SIG-M5 (cell line): ENCODE measurements around the gene ARID5B.
"Not testable (repeated sequence)": the region's sequence is repeated elsewhere in the genome, so short reads cannot be mapped to it uniquely, and the experiment has no call there.

Experiments used
- DNase-seq: peaks from one replicate; lab custom pipeline; 2025; lab: John Stamatoyannopoulos, UW

Gene ARID5B

GRCh38 chr10:62014510-62014909 lies 113.0 kb downstream of the ARID5B start:
- DNase-seq = no peak

GRCh38 chr10:62015994-62016393 lies 114.5 kb downstream of the ARID5B start:
- DNase-seq = no peak

DNA sequence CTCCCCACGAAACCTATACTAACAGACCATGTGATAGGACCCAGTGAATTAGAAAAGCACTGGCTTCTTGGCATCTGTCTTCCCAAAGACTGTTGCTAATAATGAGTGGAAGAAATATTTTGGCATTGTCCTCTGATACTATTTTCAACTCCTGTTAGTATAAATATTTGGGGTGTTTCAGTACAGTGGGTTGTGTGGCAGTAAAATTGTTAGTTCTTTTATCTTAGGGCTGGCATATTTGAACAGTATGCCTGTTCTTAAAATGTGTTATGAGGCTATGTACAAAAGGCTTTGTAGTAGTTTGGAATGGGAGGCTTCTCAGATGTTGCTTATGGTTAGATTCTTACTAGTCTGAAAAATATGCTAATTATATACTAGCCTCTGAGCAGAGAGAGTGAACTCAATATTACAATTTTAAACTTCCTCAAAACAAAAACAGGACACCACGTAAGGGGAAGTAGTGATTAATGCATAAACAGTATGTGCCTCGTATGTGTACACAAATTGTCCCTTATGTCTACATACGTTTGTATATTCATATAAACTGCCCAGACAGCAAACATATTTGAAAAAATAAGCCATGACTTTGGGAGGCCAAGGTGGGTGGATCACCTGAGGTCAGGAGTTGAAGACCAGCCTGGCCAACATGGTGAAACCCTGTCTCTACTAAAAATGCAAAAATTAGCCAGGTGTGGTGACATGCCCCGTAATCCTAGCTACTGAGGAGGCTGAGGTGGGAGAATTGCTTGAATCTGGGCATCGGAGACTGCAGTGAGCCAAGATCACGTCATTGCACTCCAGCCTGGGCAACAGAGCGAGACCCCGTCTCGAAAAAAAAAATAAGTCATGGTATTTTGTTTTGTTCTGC lies 115.4 kb downstream of the ARID5B start:
- no peak for DNase-seq

- no peak for DNase-seq
Observed at GRCh38 chr10:62017491-62017870, 116.0 kb downstream of the ARID5B start.

GRCh38 chr10:62018131-62018911 lies 116.8 kb downstream of the ARID5B start:
- DNase-seq = no peak

DNA sequence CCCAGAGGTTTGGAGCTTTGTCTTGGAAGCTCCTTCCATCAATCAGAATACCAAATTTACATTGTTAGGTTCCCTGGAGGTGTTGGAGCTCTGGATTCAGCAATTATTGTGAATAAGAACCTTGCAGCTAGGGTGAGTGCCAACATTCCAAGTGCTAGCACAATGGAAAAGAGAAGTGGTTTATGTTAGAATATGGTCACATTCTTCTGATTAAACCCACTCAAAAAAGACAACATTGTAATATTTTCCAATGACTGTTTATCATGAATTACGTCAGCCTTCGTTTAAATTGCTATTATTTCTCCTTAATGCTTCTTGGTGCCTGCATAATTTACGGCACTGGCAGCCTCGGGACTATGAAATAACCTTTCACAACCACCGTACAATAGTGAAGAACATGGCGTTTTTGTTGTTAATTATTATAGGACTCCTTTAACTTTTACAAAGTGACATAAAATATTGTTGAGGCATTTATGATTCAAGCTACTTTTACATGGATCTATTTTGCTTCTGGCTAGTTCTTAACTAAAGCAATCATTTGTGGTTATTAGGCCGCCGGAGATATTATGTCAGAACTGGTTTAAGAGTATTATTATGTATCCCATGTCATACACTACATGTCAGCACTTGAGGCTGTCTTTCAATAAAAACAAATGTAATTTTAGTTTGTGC lies 117.7 kb downstream of the ARID5B start:
- no peak for DNase-seq

- DNase-seq = no peak
Observed at GRCh38 chr10:62019685-62020359, 118.3 kb downstream of the ARID5B start.

DNA sequence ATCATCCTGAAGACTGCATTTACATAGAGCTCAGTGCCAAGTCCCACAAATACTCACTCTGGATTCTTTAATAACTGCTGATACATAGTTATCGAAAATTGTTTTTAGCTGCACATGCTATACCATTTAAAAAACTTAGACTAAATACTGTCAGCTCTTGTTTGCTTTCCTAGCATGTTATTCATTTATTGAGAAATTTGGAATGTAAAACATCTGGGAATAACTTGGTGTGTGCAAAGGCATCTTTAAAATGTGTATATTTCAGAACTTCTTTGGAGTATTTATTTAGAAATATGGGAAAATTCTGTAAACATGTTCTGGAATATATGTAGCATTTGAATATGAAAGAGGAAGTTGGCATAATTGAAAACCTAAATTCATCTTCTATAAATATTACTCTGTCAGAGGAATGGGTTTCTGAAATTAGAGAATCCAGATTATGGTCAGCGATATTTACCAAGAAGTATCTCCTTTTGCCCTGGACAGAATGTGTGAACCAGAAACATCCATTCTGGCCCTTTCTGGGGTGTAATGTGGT lies 119.7 kb downstream of the ARID5B start:
- no peak for DNase-seq

DNA sequence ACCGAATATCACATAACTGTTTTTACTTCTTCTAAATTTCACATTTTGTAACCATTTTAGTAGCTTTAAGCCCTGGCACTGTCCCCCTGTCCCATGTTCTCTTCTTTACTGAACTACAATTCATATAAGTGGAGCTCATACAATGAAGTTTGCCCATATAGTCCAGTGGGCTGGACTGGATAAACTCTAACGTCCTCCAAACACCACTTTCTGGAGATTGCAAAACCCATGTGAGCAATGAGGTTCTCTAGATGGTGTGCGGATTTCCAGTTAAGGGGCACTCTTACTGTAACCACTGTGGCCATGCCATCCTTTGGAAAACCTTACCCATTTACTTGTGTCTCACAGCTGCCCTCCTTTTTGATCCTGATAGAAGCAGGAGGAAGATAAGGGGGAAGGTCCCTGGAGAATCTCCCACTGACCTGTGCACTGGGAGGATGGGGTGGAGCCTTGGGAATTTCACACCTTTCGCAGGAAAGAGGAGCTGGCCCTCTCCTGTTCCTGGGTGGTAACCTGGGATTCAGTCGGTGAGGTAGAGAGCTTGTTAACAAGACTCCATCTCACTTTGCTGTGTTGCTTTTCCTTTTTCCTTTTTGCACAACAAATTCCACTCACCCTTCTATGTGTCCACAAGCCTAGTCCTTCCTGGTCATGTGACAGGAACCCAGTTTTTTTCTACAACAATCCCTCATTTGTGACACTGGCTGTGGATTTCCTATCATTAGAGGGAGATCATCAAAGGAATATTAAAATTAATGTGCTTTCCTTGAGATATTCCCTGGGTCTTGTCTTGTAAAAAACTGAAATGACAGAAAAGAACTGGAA lies 120.7 kb downstream of the ARID5B start:
- DNase-seq = no peak

GRCh38 chr10:62022830-62023229 lies 121.3 kb downstream of the ARID5B start:
- DNase-seq = no peak

DNA sequence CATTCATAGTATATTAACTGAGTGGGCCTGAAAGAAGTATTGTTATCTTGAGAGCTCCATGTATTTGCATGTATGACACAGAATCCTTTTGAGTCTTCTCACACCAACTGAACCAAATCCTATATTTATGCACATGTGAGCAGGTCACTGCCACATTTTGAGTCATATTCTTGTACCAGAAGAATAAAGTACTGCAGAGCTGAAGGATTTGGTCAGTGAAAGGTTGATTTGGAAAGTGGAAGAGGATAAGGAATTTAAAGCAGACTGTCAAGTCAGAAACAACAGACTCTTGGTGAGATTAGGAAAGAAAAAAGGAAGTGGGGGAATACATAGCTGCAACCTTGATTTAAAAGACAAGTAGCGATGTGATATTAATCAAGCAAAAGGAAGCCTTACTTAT lies 121.8 kb downstream of the ARID5B start:
- DNase-seq = no peak

DNA sequence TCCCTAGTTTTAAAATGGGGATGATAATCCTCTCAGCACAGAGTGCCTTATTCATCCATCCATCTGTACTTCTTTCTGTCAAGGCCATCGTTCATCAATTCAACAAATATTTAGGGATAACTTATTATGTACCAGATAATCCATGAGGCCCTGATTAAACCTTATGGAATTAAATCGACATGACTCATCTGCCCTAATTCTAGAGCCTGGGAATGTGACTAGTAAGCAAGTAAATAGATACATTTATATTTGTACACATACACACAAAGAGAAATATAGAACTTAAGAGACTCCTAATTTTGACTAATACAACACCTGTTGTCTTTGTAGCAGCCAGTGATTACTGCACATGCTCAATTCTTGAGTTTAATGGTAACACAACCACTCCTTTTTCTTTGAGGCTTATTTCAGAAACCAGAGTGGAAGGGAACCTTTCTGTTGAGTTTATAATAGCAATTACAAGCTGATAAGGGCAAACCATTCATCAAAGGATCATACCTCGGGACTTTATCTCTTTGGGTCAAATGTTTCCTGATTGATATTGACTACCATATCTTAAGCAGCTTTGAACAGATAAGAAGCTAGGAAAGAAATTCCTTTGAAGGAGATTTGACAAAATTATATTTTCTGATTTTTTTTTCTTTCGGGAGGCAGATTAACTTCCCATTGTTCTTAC lies 122.7 kb downstream of the ARID5B start:
- no peak for DNase-seq

GRCh38 chr10:62025134-62025794 lies 123.8 kb downstream of the ARID5B start:
- no peak for DNase-seq

DNA sequence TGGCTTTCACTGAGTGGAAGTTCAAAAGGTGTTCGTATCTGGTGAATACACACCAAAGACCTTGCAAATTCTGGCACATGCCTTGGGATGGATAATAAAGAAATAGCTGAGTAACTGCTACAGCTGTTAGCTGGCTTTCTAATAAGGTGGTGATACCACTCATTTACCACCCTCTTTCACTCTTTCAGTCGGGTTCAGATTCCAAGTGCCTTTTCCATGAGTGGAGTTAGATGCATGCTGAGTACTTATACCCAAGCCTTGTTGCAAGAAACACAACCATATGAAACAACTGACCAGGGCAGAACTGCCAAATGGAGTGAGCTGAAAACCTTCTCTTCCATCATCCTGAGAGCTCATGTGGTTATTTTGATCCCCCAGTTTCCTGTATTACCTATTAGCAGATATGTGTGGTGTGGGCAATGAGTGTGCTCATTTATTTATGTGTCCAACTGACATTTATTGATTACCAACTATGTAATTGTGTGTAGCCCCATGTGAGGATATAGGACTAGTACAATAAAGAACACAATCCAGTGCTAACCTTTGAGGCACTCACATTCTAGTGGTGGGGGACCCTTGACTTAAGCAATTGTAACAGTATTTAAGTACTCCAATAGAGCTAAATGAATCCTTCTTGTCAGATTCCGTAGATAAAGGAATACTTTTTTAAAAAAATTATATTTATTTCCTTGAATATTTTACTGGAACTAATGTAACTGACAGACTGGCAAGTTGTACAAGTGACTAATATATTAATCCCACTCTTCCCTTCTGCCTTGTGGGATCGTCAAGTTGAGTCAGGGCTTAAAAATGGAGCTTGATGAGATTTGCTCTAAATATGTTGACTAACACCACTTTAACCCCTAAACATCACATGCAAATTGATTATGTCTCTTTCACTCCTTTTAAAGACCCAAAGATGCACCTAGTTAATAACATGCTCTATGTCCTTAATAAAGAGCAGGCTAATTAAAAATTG lies 124.7 kb downstream of the ARID5B start:
- no peak for DNase-seq

DNA sequence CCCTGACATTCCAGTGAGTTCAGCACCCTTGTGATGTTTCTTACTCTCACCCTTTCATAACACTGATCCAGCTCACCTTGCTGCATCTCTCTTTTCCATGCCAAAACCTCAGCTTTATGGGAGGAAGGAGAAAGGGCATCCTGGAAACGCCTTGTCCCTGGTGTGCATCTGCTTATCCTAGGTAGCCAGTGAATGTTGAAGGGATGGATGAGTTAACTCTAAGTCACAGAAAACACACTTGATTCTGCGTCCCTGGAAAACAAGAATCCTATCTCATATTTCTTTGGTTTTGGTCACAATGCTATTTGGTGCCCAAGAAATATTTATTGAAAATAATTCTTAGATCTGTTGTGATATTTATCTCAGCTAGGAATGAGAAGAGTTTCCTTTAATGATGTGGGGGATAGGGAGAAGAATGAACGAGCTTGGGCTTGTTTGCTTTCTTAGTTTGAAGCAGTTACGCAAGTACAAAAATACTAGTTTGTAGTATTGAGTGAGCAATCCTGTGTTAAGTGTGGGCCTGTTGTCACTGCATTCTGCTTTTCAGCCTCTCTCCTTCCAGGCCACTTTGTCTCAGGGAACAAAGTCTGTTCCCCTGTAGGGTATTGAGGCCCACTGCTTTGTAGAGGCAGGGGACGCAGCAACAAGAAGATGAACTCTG lies 126.5 kb downstream of the ARID5B start:
- DNase-seq = no peak

GRCh38 chr10:62028502-62028842 lies 127.0 kb downstream of the ARID5B start:
- not testable (repeated sequence) for DNase-seq

GRCh38 chr10:62029401-62029800 lies 127.9 kb downstream of the ARID5B start:
- no peak for DNase-seq

- no peak for DNase-seq
Observed at GRCh38 chr10:62031507-62031906, 130.0 kb downstream of the ARID5B start.
